ENCODE measurements around the gene CACNG4. TPM values are rescaled to one million over a fixed set of nuclear protein-coding genes. Genes with fewer than 3 reads are reported as not detected.

The CACNG4 gene
- total RNA-seq, 1 donor from 2014 or later, result not detected

DNA sequence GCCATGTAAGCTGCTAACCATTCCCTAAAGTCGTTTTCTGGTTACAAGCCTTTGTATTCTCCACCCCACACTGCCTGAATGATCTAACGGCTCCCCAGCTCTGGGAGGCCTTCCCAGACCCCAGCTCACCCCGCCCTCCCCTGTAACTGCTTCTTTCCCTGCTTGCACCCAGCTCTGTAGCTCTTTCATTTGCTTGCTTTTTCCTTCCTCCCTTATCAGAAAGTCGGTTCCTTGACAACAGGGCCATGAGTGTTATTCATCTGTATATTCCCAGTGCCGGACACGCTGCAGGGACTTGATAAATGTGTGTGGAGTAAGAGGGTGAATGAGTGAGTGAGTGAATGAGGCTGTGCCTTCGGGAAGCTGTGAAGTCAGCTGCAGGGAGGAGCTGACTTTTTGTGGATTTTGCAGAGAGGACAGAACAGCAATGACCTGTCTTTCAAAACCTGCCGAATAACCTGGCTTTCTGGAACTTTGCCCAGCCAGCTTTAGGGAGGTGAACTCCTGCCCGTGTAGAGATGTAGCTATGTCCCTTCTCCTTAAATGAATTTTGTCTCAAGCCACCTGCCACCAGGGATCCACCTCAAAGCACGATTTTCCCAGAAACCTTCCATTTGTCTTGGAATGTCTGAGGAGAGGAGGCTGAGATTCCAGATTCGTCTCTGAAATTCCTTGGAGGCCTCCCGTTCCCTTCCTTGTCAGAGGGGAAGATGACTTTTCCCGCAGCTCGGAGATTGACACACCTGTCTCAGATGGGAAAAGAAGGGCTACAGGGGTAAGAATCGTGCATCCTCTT lies 20.0 kb upstream of the CACNG4 start:
- DNase-seq, result no peak

- no peak for DNase-seq
These were observed 19.2 kb upstream of the CACNG4 start for GRCh38 chr17:66945147-66945835.

- DNase-seq, result no peak
These were observed 18.3 kb upstream of the CACNG4 start for GRCh38 chr17:66946251-66946650.

DNA sequence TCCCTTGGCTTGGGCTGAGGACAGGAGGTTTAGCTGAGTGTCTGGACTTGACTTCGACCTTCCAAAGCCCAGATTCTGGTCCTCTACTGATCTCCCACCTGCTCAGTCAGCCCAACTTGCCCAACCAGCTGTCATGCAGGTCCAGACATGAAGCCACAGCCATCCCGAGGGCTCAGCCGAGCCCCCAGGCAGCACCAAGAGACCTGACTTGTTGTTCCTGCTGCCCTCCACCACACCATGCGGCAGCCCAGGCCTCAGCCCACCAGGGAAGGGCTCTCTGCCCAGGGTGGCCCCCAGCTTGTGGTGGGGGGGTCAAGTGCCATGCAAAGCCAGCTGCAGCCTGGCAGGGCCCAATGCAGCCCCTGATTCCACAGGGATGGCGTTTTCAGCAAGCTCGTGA lies 17.2 kb upstream of the CACNG4 start:
- no peak for DNase-seq

DNA sequence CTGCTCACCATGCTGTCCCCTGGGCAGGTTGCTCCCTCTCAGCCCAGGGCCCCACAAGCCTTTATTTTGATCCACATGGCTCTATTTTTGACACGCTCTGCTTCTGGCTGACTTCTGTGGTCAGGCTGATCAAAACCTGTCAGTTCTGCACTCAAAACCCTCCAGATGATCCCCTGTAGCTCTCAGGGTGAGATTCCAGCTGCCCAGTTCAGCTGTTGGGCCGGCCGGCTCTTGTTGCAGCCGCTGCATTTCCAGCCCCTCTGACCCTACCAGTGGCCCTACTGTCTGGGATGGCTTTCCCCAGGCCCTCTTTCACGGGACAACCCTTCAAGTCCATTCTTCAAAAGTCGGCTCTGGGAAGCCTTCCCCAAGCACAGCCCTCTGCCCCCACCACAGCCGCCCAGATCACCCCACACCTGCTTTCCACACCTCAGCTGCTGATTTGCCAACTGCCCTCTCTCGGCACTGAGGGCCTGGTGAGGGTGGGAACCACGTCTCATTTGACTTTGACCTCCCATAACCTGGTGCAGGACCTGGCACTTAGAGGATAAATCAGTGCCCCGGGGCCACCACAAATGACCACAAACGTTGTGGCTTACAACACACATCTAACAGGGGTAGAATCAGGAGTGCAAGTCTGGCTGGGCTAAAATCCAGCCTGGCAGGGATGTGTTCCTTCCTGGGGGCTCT lies 16.3 kb upstream of the CACNG4 start:
- no peak for DNase-seq

DNA sequence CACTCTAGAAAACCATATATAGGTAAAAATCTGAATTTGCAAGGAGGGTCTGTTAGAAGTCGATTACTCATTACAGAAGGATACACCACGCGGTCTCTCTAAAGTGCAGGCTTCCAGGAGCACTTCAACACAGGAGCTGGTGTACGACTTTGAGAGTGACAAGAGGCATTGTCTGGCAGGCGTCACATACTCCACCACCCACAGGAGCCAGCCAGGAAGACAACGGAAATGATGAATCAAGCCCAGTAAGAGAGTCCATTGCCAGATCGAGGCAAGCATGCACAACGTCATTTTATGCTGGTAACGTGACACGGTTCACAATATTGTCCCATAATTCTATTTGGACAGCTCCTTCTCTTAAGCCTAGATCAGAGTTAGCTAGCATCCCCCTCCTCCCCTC lies 15.0 kb upstream of the CACNG4 start:
- no peak for DNase-seq

DNA sequence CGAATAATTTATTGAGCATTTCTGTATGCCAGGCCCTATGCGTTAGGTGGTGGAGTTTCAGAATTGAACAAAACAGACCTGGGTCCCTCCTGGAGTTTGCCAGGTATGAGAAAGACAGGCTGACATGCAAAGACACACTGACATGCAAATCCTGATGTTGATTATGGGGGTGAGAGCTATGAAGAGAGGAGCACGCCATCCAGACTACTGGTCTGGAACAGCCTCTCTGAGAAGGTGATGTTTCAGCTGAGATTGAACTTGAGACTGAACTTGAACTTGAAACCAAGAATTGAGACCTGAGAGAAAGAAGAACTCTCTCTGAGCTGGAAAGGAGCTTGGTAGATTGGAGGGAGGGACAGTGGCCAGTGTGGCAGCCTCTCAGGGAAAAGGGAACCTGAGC lies 14.2 kb upstream of the CACNG4 start:
- DNase-seq, result no peak

- no peak for DNase-seq
These were observed 13.5 kb upstream of the CACNG4 start for GRCh38 chr17:66950886-66951604.

DNA sequence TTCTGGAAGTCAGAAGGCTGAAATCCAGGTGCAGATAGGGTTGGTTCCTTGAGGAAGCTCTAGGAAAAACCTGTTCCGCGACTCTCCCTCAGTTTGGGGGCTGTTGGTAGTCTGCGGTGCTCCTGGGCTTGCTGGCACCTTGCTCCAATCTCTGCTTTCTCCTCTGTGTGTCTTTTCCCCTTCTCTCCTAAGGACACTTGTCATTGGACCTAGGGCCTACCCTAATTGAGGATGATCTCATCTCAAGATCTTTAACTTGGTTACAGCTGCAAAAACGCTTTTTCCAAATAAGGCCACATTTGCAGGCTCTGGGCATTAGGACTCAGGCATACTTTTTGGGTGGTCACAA lies 12.9 kb upstream of the CACNG4 start:
- no peak for DNase-seq

GRCh38 chr17:66952031-66952524 lies 12.4 kb upstream of the CACNG4 start:
- DNase-seq, result peak; percentile 65

- no peak for DNase-seq
These were observed 11.6 kb upstream of the CACNG4 start for GRCh38 chr17:66952681-66953629.

- DNase-seq, result no peak
These were observed 10.9 kb upstream of the CACNG4 start for GRCh38 chr17:66953630-66954020.

GRCh38 chr17:66954632-66955031 lies 9.9 kb upstream of the CACNG4 start:
- DNase-seq, result no peak

GRCh38 chr17:66955821-66956220 lies 8.7 kb upstream of the CACNG4 start:
- DNase-seq, result no peak

- DNase-seq, result no peak
These were observed 7.6 kb upstream of the CACNG4 start for GRCh38 chr17:66956941-66957340.

DNA sequence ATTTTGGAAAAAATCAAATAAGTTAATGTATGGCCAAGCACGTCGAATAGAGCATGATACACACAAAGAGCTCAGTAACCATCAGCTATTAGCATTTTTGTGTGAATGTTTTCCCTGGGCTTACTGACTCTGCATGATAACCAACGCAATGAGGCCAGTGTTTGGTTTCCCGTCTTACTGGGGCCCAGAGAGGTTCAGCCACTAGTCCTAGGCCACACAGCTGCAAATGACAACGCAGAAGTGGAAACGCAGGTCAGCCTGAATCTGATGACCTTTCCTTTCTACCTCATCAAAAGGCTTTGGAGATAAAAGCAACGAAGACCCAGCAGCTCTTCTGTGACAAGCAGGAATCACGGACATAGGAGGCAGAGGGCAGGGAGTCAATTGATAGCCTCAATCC lies 7.2 kb upstream of the CACNG4 start:
- no peak for DNase-seq

DNA sequence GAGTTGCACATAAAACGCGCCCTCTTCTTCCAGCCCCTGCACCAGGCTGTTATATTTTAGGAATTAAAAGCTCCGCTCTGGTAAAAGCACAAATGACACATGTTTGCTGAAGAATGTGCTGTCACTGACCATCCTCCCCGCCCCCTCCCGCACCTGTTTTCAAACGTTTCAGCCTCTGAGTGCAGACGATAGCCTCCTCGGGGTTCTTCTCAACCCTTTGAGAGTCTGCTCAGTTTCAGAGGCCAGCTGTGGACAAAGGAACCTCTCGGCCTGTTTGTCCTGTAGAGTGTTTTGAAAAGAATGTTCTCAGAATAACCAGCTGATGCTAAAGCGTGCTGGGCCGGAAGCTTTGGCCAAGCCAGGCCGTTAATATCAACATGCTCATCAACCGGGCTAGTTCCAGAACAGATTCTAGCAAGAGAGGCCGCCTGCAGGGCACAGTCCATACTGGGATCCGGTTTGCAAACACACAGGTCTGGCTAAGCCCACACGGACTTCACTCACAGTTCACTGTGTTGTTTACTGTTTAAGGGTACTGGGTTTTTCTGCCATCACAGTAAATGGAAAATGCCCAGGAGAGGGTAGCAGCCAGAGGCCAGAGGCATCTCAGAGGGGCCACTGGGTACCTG lies 6.4 kb upstream of the CACNG4 start:
- DNase-seq, result no peak

- no peak for DNase-seq
These were observed 4.7 kb upstream of the CACNG4 start for GRCh38 chr17:66959641-66960375.

DNA sequence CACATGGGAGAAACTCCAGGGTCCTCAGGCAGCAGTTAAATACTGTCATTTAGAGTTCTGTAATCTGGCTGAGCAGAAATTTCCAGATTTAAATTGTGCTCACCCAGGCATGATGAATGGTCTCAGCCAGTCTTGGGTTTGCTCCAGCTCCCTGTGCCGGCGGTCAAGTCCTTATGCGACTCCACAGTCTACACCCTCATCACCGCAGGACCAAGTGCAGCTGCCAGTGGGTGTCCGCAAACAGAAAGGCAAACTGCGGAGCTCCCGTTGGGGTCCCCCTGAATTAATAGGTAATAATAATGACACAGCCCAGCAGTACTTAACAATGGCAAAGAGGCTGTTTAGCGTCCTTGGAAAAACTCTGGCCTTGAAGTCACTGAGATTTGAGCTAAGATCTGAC lies 3.9 kb upstream of the CACNG4 start:
- no peak for DNase-seq

- DNase-seq, result no peak
These were observed 992 bp upstream of the CACNG4 start for GRCh38 chr17:66963521-66963908.

All from dermis blood vessel endothelial cell (primary cell).